Amniotic epithelial cell (primary cell): Measurements from ENCODE around the gene NUB1.

Experiments used
- DNase-seq: peaks from one replicate; pipeline ENCODE4 v3.0.0-alpha.2; 2010; ENCODE audit warnings: low read depth

NUB1 gene

DNA sequence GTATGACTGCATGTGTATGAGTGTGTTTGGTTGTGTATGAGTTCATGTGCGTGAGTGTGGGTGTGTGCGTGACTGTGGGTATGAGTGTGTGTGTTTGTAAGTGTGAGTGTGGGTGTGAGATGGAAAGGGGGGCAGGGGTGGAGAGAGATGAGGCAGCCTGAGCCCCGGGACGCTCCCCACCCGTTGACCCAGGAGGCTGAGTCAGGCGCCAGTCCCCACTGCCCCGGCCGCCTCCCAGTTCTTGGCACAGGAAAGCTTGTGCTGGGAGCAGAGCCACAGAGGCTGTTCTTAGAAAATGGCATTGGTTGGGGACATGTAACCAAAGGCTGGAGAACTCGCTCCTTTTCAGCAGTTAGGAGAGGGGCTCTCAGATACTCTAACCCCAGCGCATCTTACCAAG lies 27.8 kb upstream of the NUB1 start:
- peak; percentile 17 for DNase-seq

DNA sequence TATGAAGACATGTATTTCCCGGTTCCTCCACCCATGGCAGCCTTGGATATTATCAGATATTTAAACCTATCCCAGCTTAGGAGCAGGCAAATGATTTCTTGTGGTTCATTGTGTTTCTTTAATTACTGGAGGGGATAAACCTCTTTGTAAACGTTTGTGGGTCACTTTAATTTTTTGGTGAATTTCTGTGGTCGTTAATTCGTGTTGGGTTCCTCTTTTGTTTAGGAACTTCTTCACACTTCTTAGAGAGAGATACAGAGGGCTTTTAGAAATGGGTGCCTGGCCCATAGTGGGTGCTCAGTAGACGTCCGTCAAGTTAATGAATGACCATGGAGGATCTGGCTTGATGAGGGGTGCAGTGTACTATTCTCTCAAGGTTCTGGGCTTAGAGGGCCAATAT lies 27.2 kb upstream of the NUB1 start:
- no peak for DNase-seq

DNA sequence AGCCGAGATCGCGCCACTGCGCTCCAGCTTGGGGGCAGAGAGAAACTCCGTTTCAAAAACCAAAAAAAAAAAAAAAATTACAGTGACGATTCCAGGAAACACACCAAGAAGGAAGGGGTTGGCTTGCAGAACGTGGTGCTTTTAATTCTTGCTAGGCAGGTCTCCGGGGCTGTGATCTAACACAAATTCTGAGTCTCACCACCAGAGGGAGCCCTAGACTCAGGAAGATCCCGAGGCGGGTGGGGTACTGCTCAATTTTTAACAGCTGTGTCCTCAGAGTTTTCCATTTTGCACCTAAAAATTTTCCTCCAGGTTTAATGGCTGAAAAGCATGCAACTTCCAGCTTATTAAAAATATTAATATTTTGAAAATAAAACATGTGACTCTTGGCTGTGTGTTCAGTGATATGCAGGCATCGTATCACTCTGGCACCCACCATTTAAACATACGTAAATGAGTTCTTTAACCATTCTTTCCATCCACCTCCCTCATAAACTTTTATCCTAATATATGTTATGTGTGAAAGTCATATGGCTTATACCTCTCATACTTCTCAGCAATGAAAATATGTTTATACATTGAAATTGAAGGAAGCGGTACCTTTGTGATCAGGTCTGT lies 26.5 kb upstream of the NUB1 start:
- DNase-seq = peak; percentile 37

DNA sequence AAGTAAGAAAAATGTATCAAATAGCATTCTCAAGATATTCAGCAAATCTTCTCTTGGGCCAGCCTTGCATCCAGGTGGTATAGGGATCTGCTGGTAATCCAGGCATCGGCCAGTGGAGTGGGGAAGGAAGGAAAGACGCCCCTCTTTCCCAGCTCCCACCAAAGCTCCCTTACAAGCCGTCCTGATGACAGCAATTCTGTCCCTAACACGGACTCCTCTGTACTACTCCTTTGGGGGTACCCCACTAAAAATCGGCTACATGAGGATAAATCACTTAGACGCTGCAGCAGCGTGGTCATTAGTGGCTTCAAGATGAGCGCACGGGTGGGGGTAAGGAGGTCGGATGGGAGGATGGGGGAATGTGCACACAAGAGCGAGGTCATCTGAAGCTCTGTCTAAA lies 24.7 kb upstream of the NUB1 start:
- no peak for DNase-seq

DNA sequence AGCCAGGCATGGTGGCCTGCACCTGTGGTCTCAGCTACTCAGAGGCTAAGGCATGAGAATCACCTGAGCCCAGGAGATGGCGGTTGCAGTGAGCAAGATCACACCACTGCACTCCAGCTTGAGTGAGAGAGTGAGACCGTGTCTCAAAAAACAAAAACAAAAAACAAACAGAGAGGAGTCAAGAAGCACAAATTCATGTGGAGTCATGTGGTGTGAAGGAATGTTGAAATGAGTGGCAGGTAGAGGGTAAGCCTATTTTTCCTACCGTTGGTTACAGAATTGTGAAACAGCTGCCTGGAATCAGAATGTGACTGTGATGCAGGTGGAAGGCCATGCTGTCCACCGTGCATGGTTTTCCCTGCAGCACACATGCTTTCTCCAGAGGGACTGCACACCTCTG lies 23.7 kb upstream of the NUB1 start:
- DNase-seq = no peak

DNA sequence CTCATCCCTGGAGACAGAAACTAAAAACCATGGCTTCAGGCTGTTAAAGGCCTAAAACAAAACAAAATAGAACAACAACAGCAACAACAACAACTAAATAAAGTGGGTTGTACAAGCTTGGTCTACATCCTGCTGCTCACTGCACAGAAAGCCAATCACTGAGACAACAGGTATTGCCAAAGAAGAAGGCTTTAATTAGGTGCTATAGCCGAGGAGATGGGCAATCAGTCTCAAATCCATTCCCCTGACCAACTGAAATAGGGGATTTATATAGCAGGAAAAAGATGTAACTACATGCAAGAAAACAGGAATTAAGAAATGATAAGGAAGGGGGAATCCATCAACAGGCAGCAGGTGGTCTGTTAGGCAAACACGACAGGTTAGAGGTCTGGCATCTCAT lies 22.4 kb upstream of the NUB1 start:
- no peak for DNase-seq

DNA sequence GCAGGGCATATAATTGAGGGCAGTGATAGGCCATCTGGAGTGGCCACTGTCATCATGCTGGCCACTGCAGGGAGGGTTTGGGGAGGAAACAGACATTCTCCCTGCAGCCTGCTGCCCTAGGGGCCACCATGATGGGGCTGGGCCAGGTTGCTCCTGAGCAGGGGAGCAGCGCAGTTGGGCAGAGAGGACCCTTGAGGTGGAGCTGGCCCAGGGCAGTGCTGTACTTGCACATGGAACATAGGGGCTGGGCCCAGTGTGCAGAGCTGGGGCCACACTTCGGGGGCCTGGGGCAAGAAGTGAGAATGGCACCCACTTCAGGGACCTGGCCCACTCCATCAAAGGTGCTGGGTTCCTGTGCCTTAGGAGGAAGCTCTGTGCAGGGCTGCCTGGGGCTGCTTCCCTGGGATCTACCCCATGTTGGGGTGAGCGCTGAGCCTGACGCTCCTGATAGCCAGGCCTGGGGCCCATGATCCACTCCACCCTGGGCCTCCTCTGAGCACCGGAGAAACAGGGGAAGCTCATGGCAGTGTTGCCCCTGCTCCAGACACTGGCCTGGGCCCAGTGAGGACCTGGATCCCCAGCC lies 21.3 kb upstream of the NUB1 start:
- no peak for DNase-seq

DNA sequence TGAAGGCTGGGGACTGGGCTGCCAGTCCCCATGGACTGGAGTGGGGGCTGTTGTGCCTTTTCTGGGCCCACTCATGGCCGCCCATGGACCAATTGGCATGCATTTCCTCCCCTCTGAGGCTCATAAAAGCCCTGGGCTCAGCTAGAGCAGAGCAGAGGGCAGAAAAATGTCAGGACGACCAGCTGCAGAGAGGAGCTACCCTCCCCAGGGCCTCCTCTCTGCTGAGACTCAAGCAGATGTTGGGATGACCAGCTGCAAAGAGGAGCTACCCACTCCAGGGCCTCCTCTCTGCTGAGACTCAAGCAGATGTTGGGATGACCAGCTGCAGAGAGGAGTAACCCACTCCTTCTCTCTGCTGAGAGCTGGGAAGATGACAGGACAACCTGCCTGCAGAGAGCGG lies 20.3 kb upstream of the NUB1 start:
- DNase-seq = no peak

DNA sequence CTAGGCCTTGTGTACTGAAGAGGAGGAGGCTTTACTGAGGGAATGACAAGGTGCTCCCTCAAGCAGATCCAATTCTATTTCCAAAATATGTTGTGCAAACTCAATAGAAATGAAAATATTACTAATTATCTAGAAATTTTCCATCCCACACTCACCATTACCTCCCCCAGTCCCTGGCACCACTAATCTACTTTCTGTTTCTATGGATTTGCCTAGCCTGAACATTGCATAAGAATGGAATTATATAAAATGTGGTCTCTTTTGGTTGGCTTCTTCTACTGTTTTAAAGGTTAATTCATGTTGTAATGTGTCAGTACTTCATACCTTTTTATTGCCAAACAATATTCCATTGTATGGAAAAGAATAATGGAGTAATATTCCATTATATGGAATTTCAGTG lies 18.7 kb upstream of the NUB1 start:
- peak; percentile 62 for DNase-seq

DNA sequence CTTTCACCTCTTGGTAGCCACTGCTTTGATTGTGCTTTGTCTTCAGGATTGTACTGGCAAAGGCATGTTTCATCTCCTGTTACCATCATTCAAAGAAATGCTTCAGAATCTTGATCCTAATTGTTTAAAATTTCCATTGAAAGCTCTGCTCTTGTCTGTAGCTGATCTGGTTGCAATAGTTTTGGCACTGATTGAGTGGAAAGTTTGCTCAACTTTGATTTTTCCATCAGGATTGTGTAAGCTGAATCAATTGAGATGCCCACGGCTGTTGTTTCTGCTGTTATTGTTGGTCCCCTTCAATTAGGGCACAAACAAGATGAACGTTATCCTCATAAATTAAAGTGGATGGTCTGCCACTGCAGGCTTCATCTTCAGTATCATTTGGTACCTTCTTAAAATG lies 14.6 kb upstream of the NUB1 start:
- no peak for DNase-seq

DNA sequence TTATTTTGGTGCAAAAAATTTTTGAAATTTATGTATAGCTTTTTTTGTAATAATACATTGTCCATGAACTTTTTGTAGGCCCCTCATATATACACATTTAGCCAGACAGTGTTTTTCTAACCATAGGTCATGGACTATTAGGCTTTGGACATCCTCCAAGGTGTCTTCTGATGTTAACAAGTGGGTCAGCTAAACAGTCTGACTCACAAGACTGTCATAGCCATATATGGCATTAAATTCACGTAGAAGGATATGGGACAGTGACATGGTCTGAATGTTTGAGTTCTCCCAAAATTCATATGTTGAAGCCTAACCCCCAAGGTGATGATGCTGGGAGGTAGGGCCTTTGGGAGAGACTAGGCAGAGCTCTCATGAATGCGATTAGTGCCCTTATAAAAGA lies 14.0 kb upstream of the NUB1 start:
- DNase-seq = peak; percentile 43

DNA sequence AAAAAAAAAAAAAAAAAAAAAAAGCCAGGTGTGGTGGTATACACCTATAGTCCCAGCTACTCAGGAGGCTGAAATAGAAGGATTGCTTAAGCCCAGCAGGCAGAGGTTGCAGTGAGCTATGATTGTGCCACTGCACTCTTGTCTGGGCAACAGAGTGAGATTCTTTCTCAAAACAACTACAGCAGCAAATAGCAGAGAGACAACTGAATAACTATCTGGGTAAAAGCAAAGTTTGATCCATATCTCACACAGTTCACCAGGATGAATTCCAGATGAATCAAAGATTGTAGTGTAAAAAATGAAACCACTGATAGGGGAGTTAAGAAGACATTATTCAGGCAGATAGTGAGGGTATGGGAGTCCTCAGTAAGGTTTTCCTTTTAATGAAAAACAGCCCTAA lies 11.4 kb upstream of the NUB1 start:
- DNase-seq = no peak

DNA sequence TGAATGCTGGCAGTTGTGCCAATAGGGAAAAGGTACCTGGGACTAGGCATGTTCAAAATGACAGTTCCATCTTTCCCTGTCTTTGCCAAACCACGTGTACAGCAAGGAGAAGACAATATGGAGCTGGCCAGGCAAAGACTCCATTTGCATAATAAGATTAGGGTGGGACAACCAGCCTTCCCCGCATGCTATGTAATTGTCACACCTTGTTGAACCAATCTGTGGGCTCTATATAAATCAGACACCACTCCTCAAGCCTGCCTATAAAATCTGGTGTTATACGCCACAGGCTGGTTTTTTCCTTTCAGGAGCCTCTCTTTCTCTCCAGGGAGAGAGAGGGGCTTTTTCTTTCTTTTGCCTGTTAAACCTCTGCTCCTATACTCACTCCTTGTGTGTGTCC lies 11.0 kb upstream of the NUB1 start:
- DNase-seq = no peak

DNA sequence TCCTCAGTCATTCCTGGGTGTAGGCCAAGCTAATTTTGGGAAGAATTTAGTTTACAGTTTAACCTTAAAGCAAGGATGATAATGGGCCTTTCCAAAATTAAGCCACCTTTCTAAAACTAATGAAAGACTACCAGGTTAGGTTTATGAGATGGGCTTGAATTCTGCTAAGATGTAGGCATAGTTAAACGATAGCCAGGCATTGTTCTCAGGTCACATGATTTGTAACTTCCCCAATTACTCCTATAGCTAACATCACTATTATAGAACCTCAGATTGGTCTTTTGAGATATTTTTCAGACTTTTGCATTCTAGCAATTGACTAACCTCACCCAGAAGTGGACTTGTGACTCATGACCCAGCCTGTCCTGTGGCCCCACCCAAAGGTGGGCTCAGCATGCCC lies 7.0 kb upstream of the NUB1 start:
- DNase-seq = no peak

DNA sequence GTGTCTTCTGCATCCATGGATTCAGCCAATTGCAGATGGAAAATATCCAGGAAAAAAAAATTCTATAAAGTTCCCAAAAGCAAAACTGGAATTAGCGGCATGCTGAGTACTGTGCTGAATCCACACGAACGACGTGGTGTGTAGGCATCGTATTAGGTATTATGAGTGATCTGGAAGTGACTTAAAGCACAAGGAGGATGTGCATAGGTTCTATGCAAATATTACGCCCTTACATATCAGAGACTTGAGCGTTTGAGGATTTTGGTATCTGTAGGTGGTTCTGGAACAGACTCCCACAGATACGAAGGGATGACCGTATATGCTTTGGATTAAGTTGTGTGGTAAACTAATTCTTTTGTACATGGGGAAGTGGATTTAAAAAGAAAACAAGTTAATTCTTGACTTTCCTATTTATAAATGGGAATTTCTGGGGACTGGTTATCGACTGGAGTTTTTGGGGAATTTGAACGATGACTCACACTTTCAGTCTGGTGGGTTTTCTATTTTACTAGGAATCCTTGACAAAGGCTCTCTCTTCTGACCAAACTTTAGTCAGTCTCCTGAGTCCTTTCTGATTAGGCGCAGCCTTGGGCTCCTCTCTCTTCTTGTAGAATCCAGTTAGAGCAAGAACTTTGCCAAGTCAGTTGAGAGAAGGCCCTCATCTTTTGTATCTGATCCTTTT lies 5.4 kb upstream of the NUB1 start:
- DNase-seq = no peak

DNA sequence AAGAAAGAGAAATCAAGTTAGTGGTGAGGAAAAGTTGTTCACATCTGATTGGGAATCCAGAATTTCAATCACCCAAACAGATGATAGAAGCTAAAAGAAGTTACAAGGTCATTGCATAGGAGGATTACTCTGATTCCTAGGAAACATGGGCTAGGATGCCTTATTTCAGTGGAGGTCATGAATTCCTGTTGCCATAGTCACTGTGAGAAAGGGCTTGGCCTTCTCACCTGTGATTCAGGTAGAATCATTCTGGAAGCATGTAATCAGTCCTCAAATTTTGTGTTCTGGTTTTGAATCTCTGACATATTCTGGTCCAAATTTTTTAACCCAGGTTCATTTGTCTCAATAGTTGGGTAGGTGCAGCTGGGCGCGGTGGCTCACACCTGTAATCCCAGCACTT lies 4.3 kb upstream of the NUB1 start:
- no peak for DNase-seq

DNA sequence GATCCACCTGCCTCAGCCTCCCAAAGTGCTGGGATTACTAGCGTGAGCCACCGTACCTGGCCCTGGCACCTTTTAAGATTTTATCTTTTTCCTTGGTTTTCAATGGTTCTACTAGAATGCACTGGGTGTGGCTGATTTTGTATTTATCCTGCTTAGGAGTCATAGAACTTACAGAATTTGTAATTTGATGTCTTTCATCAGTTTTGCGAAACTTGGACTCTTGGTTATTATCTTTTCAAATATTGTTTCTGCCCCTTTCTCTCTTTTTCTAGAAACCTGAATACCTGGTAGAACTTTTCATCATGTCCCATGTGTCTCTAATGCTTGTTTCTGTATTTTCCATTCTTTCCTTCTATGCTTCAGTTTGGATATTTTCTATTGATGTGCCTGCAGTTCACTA lies 2.8 kb upstream of the NUB1 start:
- DNase-seq = no peak

DNA sequence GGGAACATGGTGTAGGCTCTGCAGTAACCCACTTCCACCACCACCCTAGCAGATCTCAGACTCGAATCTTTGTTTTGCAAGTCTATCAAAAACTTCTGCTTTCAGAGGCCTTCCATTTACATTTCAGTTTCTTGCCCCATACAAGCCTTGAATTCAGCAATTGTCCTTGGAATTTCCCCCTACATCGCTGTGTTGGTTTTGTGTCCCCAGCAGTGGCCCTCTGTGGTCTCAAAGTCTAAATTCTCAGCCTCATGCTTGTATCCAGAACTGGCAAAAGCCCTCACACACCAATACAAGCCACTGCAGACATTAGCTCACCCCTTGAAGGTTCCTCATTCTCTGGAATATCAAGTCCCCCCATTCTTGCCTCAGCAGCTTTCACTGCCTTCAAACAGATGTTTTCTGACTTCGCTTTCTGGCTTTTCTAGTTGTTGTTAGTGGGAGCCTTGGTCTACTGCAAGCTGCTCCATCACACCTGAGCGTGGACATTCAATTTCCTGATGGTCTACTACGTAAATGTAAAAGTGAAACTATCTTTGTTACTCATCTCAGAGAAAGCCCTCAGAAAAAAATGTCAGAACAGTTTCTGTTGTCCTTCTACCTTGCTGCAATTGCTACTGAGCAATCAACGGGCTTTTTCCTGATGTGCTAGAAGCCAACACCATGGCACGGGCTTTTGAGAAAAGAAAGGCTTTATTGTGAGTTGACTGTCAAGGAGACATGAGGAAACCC lies 1.8 kb upstream of the NUB1 start:
- DNase-seq = no peak

DNA sequence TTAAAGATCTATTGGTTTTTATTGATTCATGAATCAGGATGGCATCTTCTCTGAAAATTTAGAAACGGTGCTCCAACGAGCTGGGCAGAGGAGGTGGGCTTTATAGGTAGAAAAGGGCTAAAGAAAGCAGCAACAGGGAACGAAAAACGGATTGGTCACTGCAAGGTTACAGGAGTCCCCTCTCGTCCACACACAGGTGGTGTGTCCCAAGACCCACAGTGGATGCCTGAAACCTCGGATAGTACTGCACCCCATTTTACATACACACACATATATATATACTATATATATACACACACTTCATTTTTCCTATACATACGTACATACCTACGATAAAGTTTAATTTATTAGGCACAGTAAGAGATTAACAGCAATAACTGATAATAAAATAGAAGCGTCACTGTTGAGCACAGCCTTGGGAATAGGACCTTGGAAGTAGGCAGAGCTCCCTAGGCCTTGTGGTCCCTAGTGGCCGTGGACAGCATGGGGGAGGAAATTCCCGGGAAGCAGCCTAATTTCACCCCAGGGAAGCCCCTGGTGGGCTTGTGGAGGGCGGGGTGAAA lies 737 bp upstream of the NUB1 start:
- no peak for DNase-seq

DNA sequence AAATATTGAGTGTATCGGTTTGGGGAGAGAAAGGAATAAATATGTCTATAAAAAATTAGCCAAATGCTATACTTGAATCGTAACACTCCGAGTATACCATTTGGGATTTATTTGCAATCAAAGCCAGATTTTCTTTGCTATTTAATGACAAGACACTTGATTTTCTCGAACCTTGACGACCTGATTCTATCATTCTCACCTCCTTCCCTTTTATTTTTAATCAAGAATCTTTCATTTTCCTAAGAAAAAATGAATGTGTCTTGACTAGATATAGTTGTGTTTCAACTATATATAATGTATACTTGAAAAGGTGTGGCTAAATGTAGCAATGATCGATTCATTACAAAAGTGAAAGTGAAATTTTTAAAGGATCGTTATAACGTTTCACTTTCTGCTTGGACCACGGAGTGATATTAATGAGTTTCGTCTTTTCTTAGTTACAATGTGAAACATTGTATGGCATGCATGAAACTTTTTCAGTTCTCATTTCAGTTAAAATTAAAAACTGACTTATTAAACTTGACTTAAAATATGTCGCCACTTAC lies 562 bp downstream of the NUB1 start:
- no peak for DNase-seq

DNA sequence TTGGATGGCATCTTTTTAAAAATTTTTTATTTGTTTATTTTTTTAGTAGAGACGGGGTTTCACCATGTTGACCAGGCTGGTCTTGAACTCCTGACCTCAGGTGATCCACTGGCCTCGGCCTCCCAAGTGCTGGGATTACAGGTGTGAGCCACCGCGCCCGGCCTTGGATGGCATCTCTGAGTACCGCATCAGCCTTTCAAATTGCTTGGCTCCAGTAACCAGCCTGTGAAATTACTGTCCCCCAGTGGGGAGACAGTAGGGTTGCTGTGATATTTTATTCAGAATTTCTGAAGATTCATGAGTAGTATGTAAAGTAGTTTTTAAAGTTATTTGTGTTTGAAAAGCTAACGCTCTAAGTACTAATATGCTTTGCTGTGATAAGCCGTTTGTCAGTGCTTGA lies 1.2 kb downstream of the NUB1 start:
- no peak for DNase-seq

DNA sequence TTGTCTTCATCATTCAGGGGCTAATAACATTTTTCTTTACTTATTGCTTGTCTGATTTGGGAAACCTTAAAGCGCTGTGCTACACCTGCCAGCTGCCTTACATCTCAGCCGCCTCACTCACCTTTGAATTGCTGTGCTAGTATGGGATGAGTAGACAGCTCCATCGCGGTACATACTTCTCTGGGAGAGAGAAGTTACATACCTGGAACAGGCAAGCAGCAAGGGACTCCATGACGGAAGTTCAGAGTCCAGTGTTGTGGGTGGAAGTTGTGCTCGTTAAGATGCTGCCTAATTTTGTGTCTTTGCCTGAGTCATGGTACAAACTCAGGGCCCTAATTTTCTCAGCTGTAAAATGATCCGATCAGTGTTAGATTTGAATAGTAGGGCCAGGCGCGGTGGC lies 1.9 kb downstream of the NUB1 start:
- DNase-seq = no peak
